Measurements from ENCODE around the gene CAMKMT.

Gene CAMKMT

DNA sequence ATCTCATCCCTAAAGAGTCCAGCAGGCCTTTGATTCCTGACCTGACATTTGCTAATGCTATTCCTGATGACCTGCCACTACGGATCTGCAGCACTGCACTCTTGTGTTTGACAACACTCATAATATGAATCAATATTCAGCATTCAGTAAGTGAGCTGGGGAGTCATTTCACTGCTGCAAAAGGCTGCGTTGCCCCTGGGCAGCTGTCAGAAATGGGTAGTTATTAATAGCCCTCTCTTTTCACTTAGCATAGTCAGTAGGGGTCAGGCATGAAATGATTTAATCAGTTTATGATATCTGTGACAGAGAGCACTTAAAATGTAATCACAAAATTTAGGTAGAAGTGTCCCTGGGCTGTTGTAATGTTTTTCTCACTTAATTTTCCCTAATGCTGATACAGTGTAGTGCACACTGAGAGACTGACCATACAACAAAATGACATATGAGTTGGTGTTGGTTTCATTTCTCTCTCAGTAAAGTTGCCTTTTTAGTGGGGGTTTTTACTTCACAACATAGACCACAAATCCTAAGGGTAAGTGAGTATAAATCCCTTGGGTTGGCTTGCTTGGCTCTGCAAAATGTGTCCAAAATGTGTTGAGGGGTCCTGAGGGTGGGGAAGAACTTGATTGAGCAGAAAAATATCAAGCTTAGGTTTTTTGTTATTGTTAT is 184.8 kb downstream of the CAMKMT start:
- Histone ChIP-seq H3K36me3 (ENCODE audit: control insufficient read depth, insufficient read depth, low read length) (no peaks in the 10 kb centered on the region), H3K27me3 (ENCODE audit: control insufficient read depth, insufficient read depth, low read length) (no peaks in the 10 kb centered on the region), H3K9ac (ENCODE audit: low read depth, low read length) (no peak overlapping the region), H3K4me1 (ENCODE audit: control insufficient read depth, insufficient read depth, low read length) (peaks cover 43% of the 10 kb centered on the region), H3K4me3 (ENCODE audit: low read depth, low read length) (no peak overlapping the region), H3K9me3 (ENCODE audit: control insufficient read depth, insufficient read depth, low read length) (no peaks in the 10 kb centered on the region)

DNA sequence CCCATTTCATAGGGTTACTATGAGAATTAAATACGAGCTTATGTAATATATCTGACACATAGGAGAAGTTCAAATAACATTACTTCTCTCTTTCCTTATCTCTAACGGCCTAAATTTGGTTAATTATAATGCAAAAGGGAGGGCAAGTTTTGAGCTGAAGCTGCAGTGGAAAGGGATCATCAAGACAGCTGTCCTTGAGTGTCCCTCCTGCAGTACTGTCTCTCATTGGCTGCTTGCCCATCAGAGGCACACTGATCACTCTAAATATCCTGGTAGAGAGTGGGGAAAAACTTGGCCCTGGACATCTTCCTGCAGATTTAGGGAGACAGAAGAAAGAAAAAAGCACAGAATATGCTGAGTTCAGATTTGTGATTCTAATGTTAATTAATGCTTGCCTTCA is 186.0 kb downstream of the CAMKMT start:
- H3K9me3 ChIP-seq (ENCODE audit: control insufficient read depth, insufficient read depth, low read length), result no peaks in the 10 kb centered on the region
- H3K27me3 ChIP-seq (ENCODE audit: control insufficient read depth, insufficient read depth, low read length), result no peaks in the 10 kb centered on the region
- no peak overlapping the region for H3K9ac ChIP-seq (ENCODE audit: low read depth, low read length)
- H3K4me3 ChIP-seq (ENCODE audit: low read depth, low read length), result no peak overlapping the region
- H3K4me1 ChIP-seq (ENCODE audit: control insufficient read depth, insufficient read depth, low read length), result peaks cover 43% of the 10 kb centered on the region
- H3K36me3 ChIP-seq (ENCODE audit: control insufficient read depth, insufficient read depth, low read length), result no peaks in the 10 kb centered on the region

DNA sequence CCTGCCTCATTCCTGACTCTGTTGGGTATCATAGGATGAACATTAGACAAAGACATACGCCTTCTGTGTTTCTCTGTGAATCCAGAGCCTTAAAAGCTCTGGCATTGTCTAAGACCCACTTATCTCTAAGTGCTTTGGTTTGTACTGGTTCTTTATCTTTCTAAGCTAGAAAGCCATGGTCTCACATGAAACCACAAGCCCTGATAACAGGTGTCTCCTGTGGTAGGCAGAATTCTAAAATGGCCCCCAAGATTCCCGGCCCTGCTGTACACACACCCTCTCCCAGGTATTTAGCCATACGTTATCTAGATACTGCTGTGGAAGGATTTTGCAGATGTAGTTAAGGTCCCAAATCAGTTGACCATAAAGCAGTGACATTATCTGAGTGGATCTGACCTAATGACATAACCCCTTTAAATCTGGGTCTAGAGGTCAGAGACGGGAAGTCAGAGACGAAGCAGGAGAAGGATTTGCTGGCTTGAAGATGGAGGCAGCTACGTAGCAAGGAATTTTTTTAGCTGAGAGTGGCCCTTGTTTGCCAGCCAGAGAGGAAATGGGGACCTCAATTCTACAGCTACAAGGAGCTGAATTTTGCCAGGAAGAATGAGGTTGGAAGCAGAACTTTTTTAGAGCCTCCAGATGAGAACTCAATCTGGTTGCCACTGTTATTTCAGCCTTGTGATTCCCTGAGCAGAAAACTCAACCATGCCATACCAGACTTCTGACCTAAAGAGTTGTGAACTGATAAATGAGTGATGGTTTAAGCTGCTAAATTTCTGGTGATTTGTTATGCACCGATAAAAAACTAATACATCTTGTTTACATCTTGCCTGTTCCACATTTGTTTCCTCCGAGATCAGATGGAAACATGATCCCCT is 186.7 kb downstream of the CAMKMT start:
- no peaks in the 10 kb centered on the region for H3K36me3 ChIP-seq (ENCODE audit: control insufficient read depth, insufficient read depth, low read length)
- H3K4me3 ChIP-seq (ENCODE audit: low read depth, low read length), result no peak overlapping the region
- H3K27me3 ChIP-seq (ENCODE audit: control insufficient read depth, insufficient read depth, low read length), result no peaks in the 10 kb centered on the region
- peaks cover 39% of the 10 kb centered on the region for H3K4me1 ChIP-seq (ENCODE audit: control insufficient read depth, insufficient read depth, low read length)
- no peaks in the 10 kb centered on the region for H3K9me3 ChIP-seq (ENCODE audit: control insufficient read depth, insufficient read depth, low read length)
- H3K9ac ChIP-seq (ENCODE audit: low read depth, low read length), result no peak overlapping the region

DNA sequence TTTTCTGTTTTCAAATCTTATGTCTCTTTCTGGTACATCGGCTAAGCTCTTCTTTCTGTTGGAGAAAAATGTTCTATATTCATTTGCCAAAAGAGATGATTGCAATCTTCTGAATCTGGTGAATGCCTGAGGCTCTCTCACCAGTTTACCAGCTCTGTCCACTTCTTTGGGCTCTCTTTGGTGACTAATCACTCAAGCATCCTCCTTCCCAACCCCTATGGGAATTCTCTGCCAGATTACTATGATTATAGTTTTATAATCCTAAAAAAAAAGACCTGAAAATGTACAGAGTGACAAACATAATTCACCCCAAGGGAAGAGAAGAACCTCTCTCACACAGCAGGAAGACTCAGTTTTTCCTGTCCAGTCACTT is 187.3 kb downstream of the CAMKMT start:
- H3K9ac ChIP-seq (ENCODE audit: low read depth, low read length), result no peak overlapping the region
- H3K36me3 ChIP-seq (ENCODE audit: control insufficient read depth, insufficient read depth, low read length), result no peaks in the 10 kb centered on the region
- no peaks in the 10 kb centered on the region for H3K9me3 ChIP-seq (ENCODE audit: control insufficient read depth, insufficient read depth, low read length)
- peaks cover 33% of the 10 kb centered on the region for H3K4me1 ChIP-seq (ENCODE audit: control insufficient read depth, insufficient read depth, low read length)
- H3K4me3 ChIP-seq (ENCODE audit: low read depth, low read length), result no peak overlapping the region
- no peaks in the 10 kb centered on the region for H3K27me3 ChIP-seq (ENCODE audit: control insufficient read depth, insufficient read depth, low read length)

DNA sequence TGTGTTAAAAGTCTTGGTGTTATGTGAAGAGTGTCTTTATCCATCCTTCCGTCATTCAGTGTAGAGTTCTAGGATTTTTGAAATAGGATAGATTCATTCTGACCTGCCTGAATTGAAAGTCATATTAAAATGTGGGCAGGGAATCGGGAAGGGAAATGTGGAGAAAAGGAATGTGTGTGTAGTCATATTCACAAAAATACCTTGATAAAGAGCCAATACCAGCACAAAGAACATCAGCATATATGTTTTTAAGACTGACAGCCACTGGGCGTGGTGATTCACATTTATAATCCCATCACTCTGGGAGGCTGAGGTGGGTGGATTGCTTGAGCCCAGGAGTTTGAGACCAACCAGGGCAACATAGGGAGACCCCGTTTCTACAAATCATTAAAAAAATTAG is 188.1 kb downstream of the CAMKMT start:
- Histone ChIP-seq H3K4me1 (ENCODE audit: control insufficient read depth, insufficient read depth, low read length) (peaks cover 31% of the 10 kb centered on the region), H3K9ac (ENCODE audit: low read depth, low read length) (no peak overlapping the region), H3K36me3 (ENCODE audit: control insufficient read depth, insufficient read depth, low read length) (no peaks in the 10 kb centered on the region), H3K4me3 (ENCODE audit: low read depth, low read length) (no peak overlapping the region), H3K9me3 (ENCODE audit: control insufficient read depth, insufficient read depth, low read length) (no peaks in the 10 kb centered on the region), H3K27me3 (ENCODE audit: control insufficient read depth, insufficient read depth, low read length) (no peaks in the 10 kb centered on the region)

DNA sequence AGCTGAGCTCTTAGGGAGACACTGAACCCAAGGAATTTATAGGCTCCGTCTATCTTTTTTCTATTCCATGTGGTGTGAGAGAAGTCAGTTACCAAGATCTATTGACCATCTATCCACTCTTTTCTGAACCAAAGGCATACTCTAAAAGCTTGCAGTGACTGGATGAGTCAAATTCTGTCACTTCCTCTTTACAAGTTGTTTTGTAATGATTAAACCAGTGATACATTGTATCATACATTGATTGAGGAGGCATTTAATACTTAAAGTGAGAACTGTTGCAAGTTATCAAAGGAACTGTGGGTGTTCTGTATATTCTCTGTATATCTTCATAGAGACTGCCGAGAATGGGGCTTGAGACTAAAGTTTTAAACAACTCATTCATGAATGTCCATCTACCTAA is 188.8 kb downstream of the CAMKMT start:
- H3K4me1 ChIP-seq (ENCODE audit: control insufficient read depth, insufficient read depth, low read length), result peaks cover 26% of the 10 kb centered on the region
- H3K36me3 ChIP-seq (ENCODE audit: control insufficient read depth, insufficient read depth, low read length), result no peaks in the 10 kb centered on the region
- no peak overlapping the region for H3K4me3 ChIP-seq (ENCODE audit: low read depth, low read length)
- no peaks in the 10 kb centered on the region for H3K27me3 ChIP-seq (ENCODE audit: control insufficient read depth, insufficient read depth, low read length)
- H3K9me3 ChIP-seq (ENCODE audit: control insufficient read depth, insufficient read depth, low read length), result no peaks in the 10 kb centered on the region
- no peak overlapping the region for H3K9ac ChIP-seq (ENCODE audit: low read depth, low read length)

DNA sequence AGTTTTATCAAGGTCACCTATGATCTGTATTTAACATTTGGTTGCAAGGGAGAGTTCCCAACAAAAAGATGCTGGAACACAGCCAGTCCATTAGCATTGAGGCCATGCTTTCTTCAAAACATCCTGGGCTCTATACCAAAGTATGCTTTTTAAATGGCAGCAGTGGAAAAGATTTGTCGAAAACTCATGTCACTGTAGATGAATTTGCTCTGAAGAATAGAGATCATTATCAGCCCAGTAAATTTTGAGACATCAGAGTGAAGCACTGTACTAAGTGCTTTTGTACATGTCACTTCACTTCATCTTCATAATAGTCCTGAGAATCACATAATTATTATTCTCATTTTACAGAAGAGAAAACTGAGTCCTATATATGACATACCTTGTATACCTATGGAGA is 189.8 kb downstream of the CAMKMT start:
- no peak overlapping the region for H3K9ac ChIP-seq (ENCODE audit: low read depth, low read length)
- H3K27me3 ChIP-seq (ENCODE audit: control insufficient read depth, insufficient read depth, low read length), result no peaks in the 10 kb centered on the region
- no peaks in the 10 kb centered on the region for H3K36me3 ChIP-seq (ENCODE audit: control insufficient read depth, insufficient read depth, low read length)
- H3K9me3 ChIP-seq (ENCODE audit: control insufficient read depth, insufficient read depth, low read length), result no peaks in the 10 kb centered on the region
- peaks cover 23% of the 10 kb centered on the region for H3K4me1 ChIP-seq (ENCODE audit: control insufficient read depth, insufficient read depth, low read length)
- H3K4me3 ChIP-seq (ENCODE audit: low read depth, low read length), result no peak overlapping the region

DNA sequence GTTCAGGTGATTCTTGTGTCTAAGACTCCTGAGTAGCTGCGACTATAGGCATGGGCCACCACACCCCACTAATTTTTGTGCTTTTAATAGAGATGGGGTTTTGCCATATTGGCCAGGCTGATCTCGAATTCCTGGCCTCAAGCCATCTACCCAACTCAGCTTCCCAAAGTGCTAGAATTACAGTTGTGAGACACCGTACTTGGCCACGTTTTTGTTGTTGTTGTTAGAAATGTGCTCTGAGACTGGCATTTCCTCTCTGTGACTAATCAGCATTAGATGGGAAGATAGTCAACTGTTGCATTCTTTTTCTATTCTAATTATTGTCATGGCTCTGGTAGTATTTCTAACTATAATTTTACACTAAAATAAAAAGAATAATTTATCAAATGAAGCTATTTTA is 191.7 kb downstream of the CAMKMT start:
- H3K9ac ChIP-seq (ENCODE audit: low read depth, low read length), result no peak overlapping the region
- no peaks in the 10 kb centered on the region for H3K36me3 ChIP-seq (ENCODE audit: control insufficient read depth, insufficient read depth, low read length)
- H3K27me3 ChIP-seq (ENCODE audit: control insufficient read depth, insufficient read depth, low read length), result no peaks in the 10 kb centered on the region
- H3K4me1 ChIP-seq (ENCODE audit: control insufficient read depth, insufficient read depth, low read length), result peaks cover 8% of the 10 kb centered on the region
- H3K9me3 ChIP-seq (ENCODE audit: control insufficient read depth, insufficient read depth, low read length), result no peaks in the 10 kb centered on the region
- no peak overlapping the region for H3K4me3 ChIP-seq (ENCODE audit: low read depth, low read length)

DNA sequence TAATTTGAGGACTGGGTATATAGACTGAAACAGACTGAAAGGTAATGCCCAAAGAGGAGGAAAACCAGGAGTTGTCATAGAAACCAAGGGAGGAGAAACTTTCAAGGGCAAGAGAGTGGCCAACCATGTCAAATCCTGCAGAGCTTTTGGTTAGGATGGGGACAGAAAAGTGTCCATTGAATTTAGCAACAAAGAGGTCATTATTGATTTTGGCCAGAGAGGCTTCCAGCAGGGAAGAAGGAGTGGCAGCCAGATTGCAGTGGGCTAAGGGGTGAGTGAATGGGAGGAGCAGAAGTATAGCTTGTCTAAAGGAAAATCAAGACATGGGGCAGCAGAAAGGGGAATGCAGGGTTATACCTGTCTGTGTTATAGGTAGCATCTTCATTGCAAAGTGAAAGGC is 194.0 kb downstream of the CAMKMT start:
- Histone ChIP-seq H3K27me3 (ENCODE audit: control insufficient read depth, insufficient read depth, low read length) (no peaks in the 10 kb centered on the region), H3K9me3 (ENCODE audit: control insufficient read depth, insufficient read depth, low read length) (no peaks in the 10 kb centered on the region), H3K9ac (ENCODE audit: low read depth, low read length) (no peak overlapping the region), H3K4me1 (ENCODE audit: control insufficient read depth, insufficient read depth, low read length) (no peaks in the 10 kb centered on the region), H3K36me3 (ENCODE audit: control insufficient read depth, insufficient read depth, low read length) (no peaks in the 10 kb centered on the region), H3K4me3 (ENCODE audit: low read depth, low read length) (no peak overlapping the region)

DNA sequence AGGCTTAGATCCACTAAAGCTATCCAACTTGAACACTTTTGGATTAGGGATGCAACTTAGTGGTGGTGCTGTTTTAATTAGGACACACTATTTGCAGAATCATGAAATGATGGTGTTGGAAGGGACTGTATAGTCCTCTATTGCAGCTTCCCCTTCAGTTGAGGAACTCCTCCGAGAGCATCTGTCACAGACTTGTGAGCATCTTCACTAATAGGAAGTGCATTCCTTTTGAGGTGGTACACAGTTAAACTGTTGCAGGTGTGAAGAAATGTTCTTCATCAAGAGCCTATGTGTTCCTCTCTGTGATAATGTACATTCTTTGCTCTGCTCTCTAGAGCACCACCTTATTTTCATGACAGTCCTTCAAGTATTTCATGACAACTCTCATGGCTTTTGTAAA is 197.4 kb downstream of the CAMKMT start:
- Histone ChIP-seq H3K9ac (ENCODE audit: low read depth, low read length) (no peak overlapping the region), H3K27me3 (ENCODE audit: control insufficient read depth, insufficient read depth, low read length) (no peaks in the 10 kb centered on the region), H3K9me3 (ENCODE audit: control insufficient read depth, insufficient read depth, low read length) (no peaks in the 10 kb centered on the region), H3K4me3 (ENCODE audit: low read depth, low read length) (no peak overlapping the region), H3K4me1 (ENCODE audit: control insufficient read depth, insufficient read depth, low read length) (no peaks in the 10 kb centered on the region), H3K36me3 (ENCODE audit: control insufficient read depth, insufficient read depth, low read length) (no peaks in the 10 kb centered on the region)

DNA sequence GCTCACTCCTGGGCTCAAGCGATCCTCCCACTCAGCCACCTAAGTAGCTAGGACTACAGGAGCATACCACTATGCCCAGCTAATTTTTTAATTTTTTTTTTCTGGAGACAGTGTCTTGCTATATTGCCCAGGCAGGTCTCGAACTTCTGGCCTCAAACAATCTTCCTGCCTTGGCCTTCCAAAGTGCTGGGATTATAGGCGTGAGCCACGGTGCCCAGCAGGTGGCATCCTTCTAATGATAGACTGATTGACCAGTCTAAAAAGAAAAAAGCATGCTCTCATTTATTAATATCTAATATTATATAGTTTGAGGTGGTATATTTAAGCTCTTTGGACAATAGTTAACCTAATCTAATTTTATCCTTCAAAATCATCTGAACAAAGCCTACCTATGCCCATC is 198.6 kb downstream of the CAMKMT start:
- no peaks in the 10 kb centered on the region for H3K4me1 ChIP-seq (ENCODE audit: control insufficient read depth, insufficient read depth, low read length)
- H3K27me3 ChIP-seq (ENCODE audit: control insufficient read depth, insufficient read depth, low read length), result no peaks in the 10 kb centered on the region
- no peak overlapping the region for H3K9ac ChIP-seq (ENCODE audit: low read depth, low read length)
- H3K9me3 ChIP-seq (ENCODE audit: control insufficient read depth, insufficient read depth, low read length), result no peaks in the 10 kb centered on the region
- H3K36me3 ChIP-seq (ENCODE audit: control insufficient read depth, insufficient read depth, low read length), result no peaks in the 10 kb centered on the region
- no peak overlapping the region for H3K4me3 ChIP-seq (ENCODE audit: low read depth, low read length)

DNA sequence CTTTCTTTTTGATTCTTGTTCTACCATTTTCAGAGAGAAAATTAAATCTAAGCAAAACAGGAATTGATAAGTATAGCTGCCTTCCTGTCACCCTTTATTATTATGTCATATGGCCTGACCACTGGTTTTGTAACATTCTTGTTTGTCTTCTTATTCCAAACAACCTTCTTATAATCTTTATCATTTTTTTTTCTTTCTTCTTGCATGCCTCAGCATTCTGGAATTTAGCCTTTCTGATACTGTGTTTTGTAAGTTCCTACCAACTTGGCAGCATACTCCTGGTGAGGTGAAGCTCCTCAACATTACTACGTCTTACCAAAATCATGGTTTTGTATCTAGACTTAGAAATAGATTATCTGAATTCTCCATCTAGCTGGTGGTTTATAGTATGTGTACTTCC is 199.2 kb downstream of the CAMKMT start:
- no peaks in the 10 kb centered on the region for H3K36me3 ChIP-seq (ENCODE audit: control insufficient read depth, insufficient read depth, low read length)
- no peaks in the 10 kb centered on the region for H3K9me3 ChIP-seq (ENCODE audit: control insufficient read depth, insufficient read depth, low read length)
- no peaks in the 10 kb centered on the region for H3K27me3 ChIP-seq (ENCODE audit: control insufficient read depth, insufficient read depth, low read length)
- H3K4me3 ChIP-seq (ENCODE audit: low read depth, low read length), result no peak overlapping the region
- H3K9ac ChIP-seq (ENCODE audit: low read depth, low read length), result no peak overlapping the region
- no peaks in the 10 kb centered on the region for H3K4me1 ChIP-seq (ENCODE audit: control insufficient read depth, insufficient read depth, low read length)

Measured in iPS-15b (cell line).